NCI-H526 treated with DMSO at 0.1 percent for 48 hours (cell line): ENCODE measurements around the gene FAF1.
"Not testable (repeated sequence)": the region's sequence is repeated elsewhere in the genome, so short reads cannot be mapped to it uniquely, and the experiment has no call there.

Experiments
- DNase-seq: peaks from one replicate; lab custom pipeline; 2025; lab: John Stamatoyannopoulos, UW

Gene FAF1

GRCh38 chr1:50959913-50960844 lies at the start of gene FAF1:
FAF1 (minus strand) TSS chr1:50960267; CDS start chr1:50959811, 456 bp downstream.
- DNase-seq, result peak; percentile 95

DNA sequence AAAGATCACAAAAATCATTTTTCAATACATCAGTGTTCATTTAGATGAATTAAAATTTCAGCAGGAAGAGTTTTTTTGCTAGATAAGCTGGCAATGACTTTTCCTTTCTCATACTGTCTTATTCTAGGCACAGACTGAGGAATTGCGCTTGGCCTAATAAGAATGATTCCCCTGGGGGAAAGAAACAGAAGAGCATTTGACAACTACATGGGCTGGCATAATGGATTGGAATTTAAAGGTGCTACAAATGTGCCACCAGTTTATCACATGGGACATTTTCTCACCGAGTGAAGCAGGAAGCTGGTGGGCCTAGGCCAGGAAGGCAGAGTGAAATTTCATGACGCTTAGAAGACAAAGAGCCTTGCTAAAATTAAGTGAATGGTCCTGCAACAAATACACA lies 49.3 kb upstream of the FAF1 start:
- no peak for DNase-seq

- not testable (repeated sequence) for DNase-seq
Observed at GRCh38 chr1:51005549-51005948, 45.5 kb upstream of the FAF1 start.

DNA sequence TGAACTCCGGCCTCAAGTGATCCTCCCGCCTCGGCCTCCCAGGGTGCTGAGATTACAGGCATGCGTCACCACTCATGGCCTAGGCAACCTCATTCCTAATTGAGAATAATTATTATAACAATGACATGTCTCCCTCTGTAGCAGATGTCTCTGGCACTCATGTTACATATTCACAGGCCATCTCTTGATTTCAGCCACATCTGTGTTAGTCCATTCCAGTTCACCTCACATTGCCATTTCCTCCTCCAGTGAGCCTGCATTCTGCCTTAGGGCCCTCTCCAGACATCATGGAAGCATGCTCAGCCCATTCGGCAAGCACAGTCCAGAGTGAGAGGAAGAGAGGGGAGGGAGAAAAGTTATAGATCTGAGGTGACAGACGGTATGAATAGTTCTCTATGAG lies 42.4 kb upstream of the FAF1 start:
- no peak for DNase-seq

DNA sequence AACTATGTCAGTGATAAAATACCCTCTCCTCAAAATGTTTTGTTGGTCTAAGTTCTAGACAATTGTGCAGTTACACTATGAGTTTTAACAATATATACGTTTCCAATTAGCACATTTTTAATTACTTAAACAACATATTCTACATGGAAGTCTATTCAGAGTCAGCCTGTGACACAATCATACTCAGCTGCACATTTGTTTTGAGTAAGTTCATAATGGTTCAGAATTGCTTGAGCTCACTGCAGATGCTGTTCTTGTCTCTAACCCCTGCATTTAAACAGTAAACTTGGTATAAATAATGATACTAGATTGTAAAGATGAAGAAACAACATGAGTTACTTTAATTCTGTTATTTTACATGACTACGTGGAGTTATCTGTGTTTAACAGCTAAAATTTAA lies 40.6 kb upstream of the FAF1 start:
- no peak for DNase-seq

- DNase-seq, result peak; percentile 84
Observed at GRCh38 chr1:51000160-51000559, 40.1 kb upstream of the FAF1 start.

GRCh38 chr1:50999375-50999774 lies 39.3 kb upstream of the FAF1 start:
- not testable (repeated sequence) for DNase-seq

DNA sequence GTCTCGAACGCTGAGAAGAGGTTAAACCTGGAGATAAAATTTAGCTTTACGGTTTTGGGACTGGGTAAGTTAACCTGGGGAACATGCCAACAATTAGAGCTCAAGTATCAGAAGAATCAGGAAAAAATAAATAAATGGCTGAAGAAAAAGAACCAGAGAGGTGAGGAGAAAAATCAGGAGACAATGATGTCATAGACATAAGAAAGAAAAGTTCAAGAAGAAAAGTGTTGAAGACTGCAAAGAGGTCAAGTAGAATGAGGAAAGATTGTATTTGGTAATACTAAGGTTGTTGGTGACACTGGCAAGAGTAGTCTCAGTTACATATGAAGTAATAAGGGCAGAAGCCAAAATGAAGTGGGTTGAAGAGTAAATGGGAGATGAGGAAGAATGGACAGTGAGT lies 36.0 kb upstream of the FAF1 start:
- DNase-seq, result no peak

DNA sequence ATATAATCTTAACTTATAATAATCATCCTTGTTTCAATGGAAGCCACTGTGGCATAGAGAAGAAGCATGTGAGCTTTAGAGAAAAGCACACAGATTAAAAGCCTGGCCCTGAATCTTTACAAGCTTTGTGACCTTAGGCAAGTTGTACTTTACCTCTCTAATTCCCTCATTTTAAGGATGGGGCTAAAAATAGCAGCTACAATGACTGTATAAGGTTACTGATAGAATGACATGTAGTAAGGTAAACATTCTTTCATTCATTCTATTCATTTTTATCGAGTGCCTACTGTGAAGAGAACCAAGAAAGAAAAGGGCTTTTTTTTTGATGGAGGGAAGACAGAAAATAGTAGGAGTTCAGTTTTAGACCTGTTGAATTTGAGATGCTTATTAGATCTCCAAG lies 35.6 kb upstream of the FAF1 start:
- no peak for DNase-seq

- DNase-seq, result no peak
Observed at GRCh38 chr1:50994997-50995396, 34.9 kb upstream of the FAF1 start.

DNA sequence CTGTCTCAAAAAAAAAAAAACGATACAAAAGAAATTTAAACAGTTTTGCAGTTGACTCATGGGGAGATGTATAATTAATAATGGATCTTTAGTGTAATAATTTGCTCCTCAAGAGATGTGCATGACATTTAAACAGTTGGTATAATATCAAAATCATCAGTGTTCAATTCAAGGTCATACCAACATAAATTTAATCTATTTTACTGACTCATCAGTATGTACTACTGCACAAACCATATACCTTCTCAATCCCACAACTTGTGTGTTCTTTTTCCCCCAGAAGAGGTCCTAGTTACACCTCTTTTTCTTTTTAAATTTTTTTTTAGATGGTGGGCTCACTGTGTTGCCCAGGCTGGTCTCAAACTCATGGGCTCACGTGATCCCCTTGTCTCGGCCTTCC lies 33.6 kb upstream of the FAF1 start:
- DNase-seq, result no peak

- DNase-seq, result no peak
Observed at GRCh38 chr1:50992532-50993318, 32.7 kb upstream of the FAF1 start.

DNA sequence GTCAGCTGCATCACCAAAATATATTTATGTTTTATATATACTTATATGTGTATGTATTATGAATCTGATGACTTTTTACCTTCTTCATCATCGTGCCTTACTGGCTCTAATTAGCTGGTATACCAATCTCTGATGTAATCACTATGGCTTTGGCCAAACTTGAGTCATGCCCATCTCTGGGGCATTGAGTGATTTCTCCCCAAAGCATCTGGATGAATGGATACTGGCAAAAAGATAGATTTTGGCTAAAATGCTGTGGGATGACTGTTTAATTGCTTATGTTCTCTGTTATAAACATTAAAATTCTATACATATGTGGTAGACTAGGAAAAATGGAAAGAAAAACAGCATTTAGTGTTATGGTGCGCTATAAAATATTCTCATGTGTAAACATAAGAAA lies 29.6 kb upstream of the FAF1 start:
- DNase-seq, result no peak

GRCh38 chr1:50986653-50987052 lies 26.6 kb upstream of the FAF1 start:
- DNase-seq, result no peak

DNA sequence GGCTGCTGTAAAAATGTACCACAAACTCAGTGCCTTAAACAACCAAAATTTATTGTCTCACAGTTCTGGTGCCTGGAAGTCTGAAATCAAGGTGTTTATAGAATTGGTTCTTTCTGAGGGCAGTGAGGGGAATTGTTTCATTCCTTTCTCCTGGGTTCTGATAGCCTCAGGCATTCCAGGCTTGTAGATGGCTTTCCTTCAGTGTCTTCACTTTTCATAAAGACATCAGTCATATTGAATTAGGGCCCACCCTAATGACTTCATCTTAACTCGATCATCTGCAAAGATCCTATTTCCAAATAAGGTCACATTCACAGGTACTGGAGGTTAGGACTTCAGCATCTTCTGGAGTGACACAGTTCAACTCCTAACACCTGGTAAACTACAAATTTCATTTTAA lies 25.0 kb upstream of the FAF1 start:
- DNase-seq, result no peak

GRCh38 chr1:50983219-50983802 lies 23.2 kb upstream of the FAF1 start:
- DNase-seq, result no peak

GRCh38 chr1:50982611-50983010 lies 22.5 kb upstream of the FAF1 start:
- DNase-seq, result no peak

DNA sequence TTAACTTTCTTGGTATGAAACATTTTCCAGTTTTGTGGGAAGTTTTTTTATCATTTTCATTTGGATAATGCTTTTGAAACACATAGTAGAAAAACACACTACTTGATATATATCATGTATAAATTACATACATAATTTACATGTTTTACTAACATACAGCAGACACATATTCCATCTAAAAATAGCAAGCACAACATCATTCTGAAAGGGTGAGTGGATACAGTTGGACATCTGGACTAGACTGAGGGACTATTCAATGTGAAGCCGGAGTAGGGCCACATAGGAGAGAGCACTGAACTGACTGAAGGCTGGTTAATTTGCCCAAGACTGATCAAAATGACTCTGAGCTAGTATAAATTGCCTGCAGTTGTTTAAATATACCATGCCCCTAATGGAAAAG lies 21.7 kb upstream of the FAF1 start:
- no peak for DNase-seq

- no peak for DNase-seq
Observed at GRCh38 chr1:50980505-50980904, 20.4 kb upstream of the FAF1 start.

DNA sequence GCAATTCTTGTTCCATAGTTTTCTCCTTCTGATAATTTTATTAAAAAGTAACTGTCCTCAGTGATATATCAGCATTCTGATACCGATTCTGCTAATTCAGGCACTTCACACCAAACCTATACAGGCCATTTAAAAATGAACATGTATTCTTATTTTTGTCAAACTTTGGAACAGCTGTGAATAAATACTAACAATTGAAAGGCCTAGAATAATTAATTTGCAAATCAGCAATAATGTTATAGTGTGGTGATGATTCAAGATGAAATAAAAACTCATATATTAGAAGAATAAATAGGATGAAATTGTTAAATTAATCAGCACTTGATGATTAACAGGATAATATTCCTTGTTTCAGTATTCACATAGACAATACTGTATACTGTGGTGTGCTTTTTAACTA lies 19.9 kb upstream of the FAF1 start:
- DNase-seq, result no peak

- peak; percentile 45 for DNase-seq
Observed at GRCh38 chr1:50978852-50979781, 19.1 kb upstream of the FAF1 start.
